Memory B cell (primary cell): ENCODE results near the gene SUN2.

Experiments used
- ATAC-seq: fragments of 150-1000 bp; cut with Tn5 transposase; 2 replicates; pipeline ENCODE4 v1.10.0; 2021; ENCODE audit warnings: low read depth, mild to moderate bottlenecking, moderate library complexity
- DNase-seq, 2 donors: peaks; one replicate each; pipeline ENCODE4 v3.0.0; 2022; ENCODE audit warnings: low spot score in 2 of 2
- H3K27ac Mint-ChIP-seq: one replicate; pipeline ENCODE4 v1.8.0; 2022; ENCODE audit warnings: mild to moderate bottlenecking, moderate library complexity, mixed read lengths
- H3K27me3 Mint-ChIP-seq: one replicate; pipeline ENCODE4 v1.8.0; 2022; ENCODE audit warnings: mixed read lengths
- H3K36me3 Mint-ChIP-seq: one replicate; pipeline ENCODE4 v1.8.0; 2022; ENCODE audit warnings: mild to moderate bottlenecking, mixed read lengths
- H3K4me1 Mint-ChIP-seq: one replicate; pipeline ENCODE4 v1.8.0; 2022; ENCODE audit warnings: mixed read lengths
- H3K4me3 Mint-ChIP-seq: one replicate; pipeline ENCODE4 v1.8.0; 2022; ENCODE audit warnings: mild to moderate bottlenecking, moderate library complexity, mixed read lengths
- H3K9me3 Mint-ChIP-seq: one replicate; pipeline ENCODE4 v1.8.0; 2022; ENCODE audit warnings: mixed read lengths

SUN2 gene

GRCh38 chr22:38788021-38788816, 32.4 kb upstream of the SUN2 start:
- H3K9me3 Mint-ChIP-seq: no peaks in the 10 kb centered on the region
- H3K27ac Mint-ChIP-seq: no peak overlapping the region
- DNase-seq: no peak
- H3K4me3 Mint-ChIP-seq: no peak overlapping the region
- ATAC-seq: no peak
- no peaks in the 10 kb centered on the region for H3K36me3 Mint-ChIP-seq
- no peaks in the 10 kb centered on the region for H3K27me3 Mint-ChIP-seq
- peaks cover 3% of the 10 kb centered on the region for H3K4me1 Mint-ChIP-seq

- Mint-ChIP-seq H3K9me3 (no peaks in the 10 kb centered on the region), H3K27ac (no peak overlapping the region), H3K36me3 (peaks cover 6% of the 10 kb centered on the region), H3K27me3 (no peaks in the 10 kb centered on the region), H3K4me1 (no peaks in the 10 kb centered on the region), H3K4me3 (no peak overlapping the region)
- no peak for ATAC-seq
- DNase-seq: no peak
Observed at GRCh38 chr22:38786631-38787030, 30.8 kb upstream of the SUN2 start.

GRCh38 chr22:38784856-38785255, 29.1 kb upstream of the SUN2 start:
- no peak for DNase-seq
- Mint-ChIP-seq H3K4me3 (no peak overlapping the region), H3K27ac (no peak overlapping the region), H3K9me3 (no peaks in the 10 kb centered on the region), H3K36me3 (peaks cover 10% of the 10 kb centered on the region), H3K27me3 (no peaks in the 10 kb centered on the region), H3K4me1 (no peaks in the 10 kb centered on the region)
- no peak for ATAC-seq

- no peak overlapping the region for H3K4me3 Mint-ChIP-seq
Observed at GRCh38 chr22:38784035-38784434, 28.2 kb upstream of the SUN2 start.

GRCh38 chr22:38783095-38783615, 27.4 kb upstream of the SUN2 start:
- Mint-ChIP-seq H3K36me3 (peaks cover 14% of the 10 kb centered on the region), H3K4me1 (no peaks in the 10 kb centered on the region), H3K4me3 (no peak overlapping the region), H3K27ac (peak overlapping the region; percentile 58), H3K9me3 (no peaks in the 10 kb centered on the region), H3K27me3 (no peaks in the 10 kb centered on the region)
- DNase-seq: no peak
- no peak for ATAC-seq

More at GRCh38 chr22:38784035-38784434, 28.2 kb upstream of the SUN2 start:
- H3K27me3 Mint-ChIP-seq: no peaks in the 10 kb centered on the region
- H3K9me3 Mint-ChIP-seq: no peaks in the 10 kb centered on the region
- DNase-seq (no peak), ATAC-seq (no peak)
- H3K36me3 Mint-ChIP-seq: peaks cover 11% of the 10 kb centered on the region
- H3K4me1 Mint-ChIP-seq: no peaks in the 10 kb centered on the region
- H3K27ac Mint-ChIP-seq: no peak overlapping the region

GRCh38 chr22:38782402-38783094, 26.8 kb upstream of the SUN2 start:
- Mint-ChIP-seq H3K27me3 (no peaks in the 10 kb centered on the region), H3K36me3 (peaks cover 14% of the 10 kb centered on the region), H3K27ac (no peak overlapping the region), H3K9me3 (no peaks in the 10 kb centered on the region), H3K4me3 (no peak overlapping the region), H3K4me1 (no peaks in the 10 kb centered on the region)
- DNase-seq (no peak), ATAC-seq (no peak)

- no peak overlapping the region for H3K27ac Mint-ChIP-seq
- DNase-seq: no peak
- H3K36me3 Mint-ChIP-seq: peaks cover 14% of the 10 kb centered on the region
- H3K9me3 Mint-ChIP-seq: no peaks in the 10 kb centered on the region
- no peak for ATAC-seq
- no peak overlapping the region for H3K4me3 Mint-ChIP-seq
- H3K27me3 Mint-ChIP-seq: no peaks in the 10 kb centered on the region
- no peaks in the 10 kb centered on the region for H3K4me1 Mint-ChIP-seq
Observed at GRCh38 chr22:38781033-38781432, 25.2 kb upstream of the SUN2 start.

- Mint-ChIP-seq H3K27ac (no peak overlapping the region), H3K27me3 (no peaks in the 10 kb centered on the region), H3K4me3 (no peak overlapping the region), H3K9me3 (no peaks in the 10 kb centered on the region), H3K4me1 (peaks cover 4% of the 10 kb centered on the region), H3K36me3 (peaks cover 13% of the 10 kb centered on the region)
- DNase-seq (no peak), ATAC-seq (no peak)
Observed at GRCh38 chr22:38777087-38777671, 21.4 kb upstream of the SUN2 start.

GRCh38 chr22:38776086-38776485, 20.3 kb upstream of the SUN2 start:
- DNase-seq (no peak), ATAC-seq (no peak)
- no peak overlapping the region for H3K4me3 Mint-ChIP-seq
- peaks cover 4% of the 10 kb centered on the region for H3K4me1 Mint-ChIP-seq
- no peaks in the 10 kb centered on the region for H3K27me3 Mint-ChIP-seq
- no peak overlapping the region for H3K27ac Mint-ChIP-seq
- H3K9me3 Mint-ChIP-seq: no peaks in the 10 kb centered on the region
- peaks cover 4% of the 10 kb centered on the region for H3K36me3 Mint-ChIP-seq

GRCh38 chr22:38775656-38776055, 19.9 kb upstream of the SUN2 start:
- H3K4me1 Mint-ChIP-seq: peaks cover 4% of the 10 kb centered on the region
- no peaks in the 10 kb centered on the region for H3K9me3 Mint-ChIP-seq
- DNase-seq: no peak
- no peak overlapping the region for H3K4me3 Mint-ChIP-seq
- no peaks in the 10 kb centered on the region for H3K27me3 Mint-ChIP-seq
- peaks cover 4% of the 10 kb centered on the region for H3K36me3 Mint-ChIP-seq
- no peak for ATAC-seq
- H3K27ac Mint-ChIP-seq: no peak overlapping the region

- H3K4me1 Mint-ChIP-seq: peaks cover 4% of the 10 kb centered on the region
- DNase-seq (no peak), ATAC-seq (no peak)
- no peaks in the 10 kb centered on the region for H3K27me3 Mint-ChIP-seq
- H3K36me3 Mint-ChIP-seq: peaks cover 4% of the 10 kb centered on the region
- H3K4me3 Mint-ChIP-seq: no peak overlapping the region
- no peaks in the 10 kb centered on the region for H3K9me3 Mint-ChIP-seq
- H3K27ac Mint-ChIP-seq: no peak overlapping the region
Observed at GRCh38 chr22:38774496-38775166, 18.8 kb upstream of the SUN2 start.

- Mint-ChIP-seq H3K27me3 (no peaks in the 10 kb centered on the region), H3K4me1 (peaks cover 8% of the 10 kb centered on the region), H3K27ac (no peak overlapping the region), H3K36me3 (no peaks in the 10 kb centered on the region), H3K9me3 (no peaks in the 10 kb centered on the region), H3K4me3 (no peak overlapping the region)
- DNase-seq (no peak), ATAC-seq (no peak)
Observed at GRCh38 chr22:38773363-38773946, 17.7 kb upstream of the SUN2 start.

GRCh38 chr22:38772623-38772873, 16.8 kb upstream of the SUN2 start:
- Mint-ChIP-seq H3K36me3 (no peaks in the 10 kb centered on the region), H3K27ac (no peak overlapping the region)

More at GRCh38 chr22:38772623-38772873, 16.8 kb upstream of the SUN2 start:
- no peak for DNase-seq
- Mint-ChIP-seq H3K27me3 (no peaks in the 10 kb centered on the region), H3K4me3 (no peak overlapping the region), H3K9me3 (no peaks in the 10 kb centered on the region), H3K4me1 (peaks cover 8% of the 10 kb centered on the region)
- ATAC-seq: no peak
